PC-3 (cell line): ENCODE data around the gene CNIH3. TPM values are rescaled to one million over a fixed set of nuclear protein-coding genes. Genes with fewer than 3 reads are reported as not detected.
"Not testable (repeated sequence)": the region's sequence is repeated elsewhere in the genome, so short reads cannot be mapped to it uniquely, and the experiment has no call there.

Source experiments
- ATAC-seq: fragments of 200-7000 bp; cut with Tn5 transposase; 2 replicates; pipeline ENCODE4 v1.9.1; 2020; ENCODE audit warnings: mild to moderate bottlenecking, moderate library complexity
- BruUV-seq: library from RNA; stranded (reverse); fragments of 400-500 nt; replicated peaks from 2 replicates; lab custom pipeline; 2021; lab: Mats Ljungman, UMichigan
- CTCF ChIA-PET: fragments of 300-600 bp; sonication (Branson Sonifier 250); formaldehyde crosslinking; loops from one replicate; lab custom pipeline; 2022; ENCODE audit warnings: antibody characterized with exemption; lab: Charles Lee
- POLR2A ChIA-PET: fragments of 300-600 bp; sonication (Branson Sonifier 250); formaldehyde crosslinking; loops from one replicate; lab custom pipeline; 2022; ENCODE audit warnings: antibody characterized with exemption; ENCODE audit not compliant: unreplicated experiment; lab: Charles Lee
- DNase-seq: peaks from one replicate; pipeline ENCODE4 v3.0.0-alpha.2; 2015
- H2AFZ ChIP-seq: fragments of 300-600 bp; sonication (generic); 2 replicates; pipeline ENCODE4 v1.6.0; 2016; ENCODE audit warnings: antibody characterized with exemption, low read length
- H3F3A ChIP-seq: fragments of 300-600 bp; sonication (generic); one replicate; pipeline ENCODE4 v1.6.0; 2017; ENCODE audit warnings: antibody characterized with exemption, low read length, control low read depth, mild to moderate bottlenecking; ENCODE audit not compliant: unreplicated experiment
- H3K27ac ChIP-seq: fragments of 300-600 bp; sonication (generic); 2 replicates; pipeline ENCODE4 v1.5.1; 2016; ENCODE audit warnings: mild to moderate bottlenecking, low read length
- H3K27me3 ChIP-seq: fragments of 300-600 bp; sonication (generic); 2 replicates; pipeline ENCODE4 v1.6.1; 2016; ENCODE audit warnings: low read length, mixed read lengths
- H3K36me3 ChIP-seq: fragments of 300-600 bp; sonication (generic); 2 replicates; pipeline ENCODE4 v1.6.1; 2016; ENCODE audit warnings: low read depth, mixed run types, low read length, mixed read lengths
- H3K4me1 ChIP-seq: fragments of 300-600 bp; sonication (generic); 2 replicates; pipeline ENCODE4 v1.5.1; 2016; ENCODE audit warnings: low read length; ENCODE audit not compliant: insufficient read depth
- H3K4me2 ChIP-seq: fragments of 300-600 bp; sonication (generic); 2 replicates; pipeline ENCODE4 v1.6.0; 2016; ENCODE audit warnings: low read length
- H3K4me3 ChIP-seq: fragments of 300-600 bp; sonication (generic); 2 replicates; pipeline ENCODE4 v1.5.1; 2016; ENCODE audit warnings: mild to moderate bottlenecking, low read length, mixed read lengths
- H3K79me2 ChIP-seq: fragments of 300-600 bp; sonication (generic); 2 replicates; pipeline ENCODE4 v1.6.1; 2017; ENCODE audit warnings: low read length, mixed read lengths
- H3K9ac ChIP-seq: fragments of 300-600 bp; sonication (generic); 2 replicates; pipeline ENCODE4 v1.6.0; 2016; ENCODE audit warnings: mild to moderate bottlenecking, low read length
- H3K9me2 ChIP-seq: fragments of 300-600 bp; sonication (generic); replicated peaks from 2 replicates; pipeline ENCODE4 v1.6.1; 2016; ENCODE audit warnings: mixed run types, low read length, mixed read lengths
- H3K9me3 ChIP-seq: fragments of 300-600 bp; sonication (generic); 2 replicates; pipeline ENCODE4 v1.6.1; 2016; ENCODE audit warnings: low read length, mixed read lengths
- H4K20me1 ChIP-seq: fragments of 300-600 bp; sonication (generic); 2 replicates; pipeline ENCODE4 v1.6.1; 2016; ENCODE audit warnings: low read length, mixed read lengths
- CTCF ChIP-seq: fragments of 300-600 bp; sonication (generic); conservative IDR thresholded peaks from 2 replicates; pipeline ENCODE4 v1.5.1; 2017; ENCODE audit warnings: antibody characterized with exemption, low read depth, mild to moderate bottlenecking, low read length
- EZH2 ChIP-seq: fragments of 300-600 bp; sonication (generic); IDR thresholded peaks from one replicate; pipeline ENCODE4 v1.6.1; 2017; ENCODE audit warnings: antibody characterized with exemption, mild to moderate bottlenecking, low read length; ENCODE audit not compliant: unreplicated experiment
- EZH2phosphoT487 ChIP-seq: fragments of 300-600 bp; sonication (generic); IDR thresholded peaks from 2 replicates; pipeline ENCODE4 v1.6.1; 2018; ENCODE audit warnings: mild to moderate bottlenecking, antibody characterized with exemption, low read length, borderline replicate concordance
- intact Hi-C: fragments of 100-400 bp; cut with micrococcal nuclease; formaldehyde crosslinking; loops from 2 replicates; pipeline ENCODE4 v1.9.0; 2023
- total RNA-seq: library from RNA; depleted of rRNA; stranded (reverse); fragments of >200 nt; gene quantifications from 2 replicates; pipeline ENCODE4 v1.2.3, GENCODE V29; 2014

Gene CNIH3
- total RNA-seq, 1 experiment from 2014 or later, result 7.4 TPM

- Histone ChIP-seq H3K9me2 (no peaks in the 10 kb centered on the region), H2AFZ (no peak overlapping the region), H3K4me3 (no peak overlapping the region), H3K9ac (no peak overlapping the region), H3K79me2 (no peaks in the 10 kb centered on the region), H3F3A (no peaks in the 10 kb centered on the region), H3K27me3 (no peaks in the 10 kb centered on the region), H3K4me1 (no peaks in the 10 kb centered on the region), H3K4me2 (no peak overlapping the region), H4K20me1 (no peaks in the 10 kb centered on the region), H3K9me3 (no peaks in the 10 kb centered on the region), H3K27ac (no peak overlapping the region), H3K36me3 (no peaks in the 10 kb centered on the region)
- intact Hi-C loops, result no loop called here
- ATAC-seq, result no peak
- no TSS peak for BruUV-seq
- TF ChIP-seq EZH2phosphoT487 (no peak), EZH2 (no peak), CTCF (no peak)
- POLR2A ChIA-PET, result no interaction called here
- CTCF ChIA-PET, result no interaction called here
- DNase-seq, result no peak
Measured at GRCh38 chr1:224684979-224685425, 68.9 kb downstream of the CNIH3 start.

GRCh38 chr1:224686140-224686539 is 70.0 kb downstream of the CNIH3 start:
- ATAC-seq, H3K4me2 ChIP-seq, H3K9ac ChIP-seq, POLR2A ChIA-PET, H3K4me1 ChIP-seq, H3K27me3 ChIP-seq, BruUV-seq, H3K4me3 ChIP-seq, intact Hi-C loops, DNase-seq, H3K36me3 ChIP-seq, H2AFZ ChIP-seq, H3K9me3 ChIP-seq, H3K79me2 ChIP-seq, CTCF ChIA-PET, H3K9me2 ChIP-seq, H4K20me1 ChIP-seq, H3K27ac ChIP-seq, H3F3A ChIP-seq: not testable (repeated sequence)

- Histone ChIP-seq H3K4me2 (no peak overlapping the region), H3K36me3 (no peaks in the 10 kb centered on the region), H3K79me2 (no peaks in the 10 kb centered on the region), H3K4me3 (no peak overlapping the region), H2AFZ (no peak overlapping the region), H3K9ac (no peak overlapping the region), H4K20me1 (no peaks in the 10 kb centered on the region), H3K9me3 (no peaks in the 10 kb centered on the region), H3F3A (no peaks in the 10 kb centered on the region), H3K4me1 (no peaks in the 10 kb centered on the region), H3K9me2 (no peaks in the 10 kb centered on the region), H3K27ac (no peak overlapping the region), H3K27me3 (no peaks in the 10 kb centered on the region)
- no TSS peak for BruUV-seq
- POLR2A ChIA-PET, result no interaction called here
- ATAC-seq (no peak), DNase-seq (no peak)
- CTCF ChIA-PET, result no interaction called here
- intact Hi-C loops, result no loop called here
- TF ChIP-seq EZH2phosphoT487 (no peak), EZH2 (no peak), CTCF (no peak)
Measured at GRCh38 chr1:224687465-224687864, 71.3 kb downstream of the CNIH3 start.
